ENCODE results near the gene GCH1. TPM values are rescaled to one million over a fixed set of nuclear protein-coding genes. Genes with fewer than 3 reads are reported as not detected.

Gene GCH1
- polyA plus RNA-seq, 1 experiment: 1.3 TPM

GRCh38 chr14:54794159-54794558 lies 108.5 kb downstream of the GCH1 start:
- CTCF ChIA-PET: interaction anchor here (0.8 to 2.1 kb wide), 8 partner anchors 10 to 273 kb away, joined by 3 to 12 read pairs (median 6); no protein-coding TSS in a partner anchor
- TF ChIP-seq CTCF (IDR thresholded peaks at IDR 0.05; ENCODE audit: insufficient read depth, low read depth, low read length): no peak
- Histone ChIP-seq H3K4me3 (ENCODE audit: low read depth, low read length) (no peak overlapping the region), H3K27me3 (ENCODE audit: control insufficient read depth, insufficient read depth, low read length) (no peaks in the 10 kb centered on the region), H3K36me3 (ENCODE audit: control insufficient read depth, insufficient read depth, low read length) (peaks cover 7% of the 10 kb centered on the region)
- POLR2A ChIA-PET: no interaction called here
- no peak for DNase-seq (ENCODE audit: low read depth)

GRCh38 chr14:54792288-54792687 lies 110.3 kb downstream of the GCH1 start:
- Histone ChIP-seq H3K27me3 (ENCODE audit: control insufficient read depth, insufficient read depth, low read length) (no peaks in the 10 kb centered on the region), H3K36me3 (ENCODE audit: control insufficient read depth, insufficient read depth, low read length) (peaks cover 15% of the 10 kb centered on the region), H3K4me3 (ENCODE audit: low read depth, low read length) (no peak overlapping the region)
- no peak for DNase-seq (ENCODE audit: low read depth)
- ChIA-PET CTCF (interaction anchor here (0.8 to 2.9 kb wide), 4 partner anchors 12 to 227 kb away, joined by 3 to 12 read pairs (median 7); no protein-coding TSS in a partner anchor), POLR2A (no interaction called here)
- no peak for TF ChIP-seq CTCF (IDR thresholded peaks at IDR 0.05; ENCODE audit: insufficient read depth, low read depth, low read length)

Small RNA genes within 50 kb of the gene (small RNA-seq; reads per million reads assigned to genes)
- gene MIR4308 (ENCODE audit: insufficient read length, low read depth, low replicate concordance) (not detected), gene RNU6ATAC9P (ENCODE audit: insufficient read length, low read depth, low replicate concordance) (not detected)

Other genes with a start within 250 kb of the GCH1 start
- gene WDHD1, start 124.3 kb upstream of the GCH1 start, polyA plus RNA-seq (2011; rRNA removed): 2.6 and 5.4 TPM in 2 replicates
- gene SOCS4, start 124.4 kb upstream of the GCH1 start, polyA plus RNA-seq (2011; rRNA removed): 3.0 and 6.2 TPM in 2 replicates
- gene MAPK1IP1L, start 148.8 kb upstream of the GCH1 start, polyA plus RNA-seq (2011; rRNA removed): 56.4 and 90.0 TPM in 2 replicates
- 182 and 197 TPM in 2 replicates for gene LGALS3, start 226.4 kb upstream of the GCH1 start, polyA plus RNA-seq (2011; rRNA removed)

Measured in BJ (cell line).